PFSK-1 (cell line): ENCODE data around the gene AP4B1.

Experiments used
- FOXP2 ChIP-seq: optimal IDR thresholded peaks from 2 replicates; pipeline ENCODE3; 2011; ENCODE audit warnings: borderline replicate concordance, control low read depth, inconsistent platforms; ENCODE audit not compliant: insufficient read depth; ENCODE audit errors: extremely low read length, extremely low read depth
- POLR2AphosphoS5 ChIP-seq: IDR thresholded peaks from 2 replicates; pipeline ENCODE4 v1.6.1; 2012; ENCODE audit warnings: low read depth, mild to moderate bottlenecking, control low read depth, low read length, moderate library complexity
- REST ChIP-seq, 2 experiments: IDR thresholded peaks; 2 replicates each; pipeline versions ENCODE4 v1.6.1 to v1.8.0; 2011 to 2012; ENCODE audit warnings: low read depth in 2 of 2, low read length in 2 of 2, control low read depth in 1 of 2, inconsistent platforms in 1 of 2, mild to moderate bottlenecking in 1 of 2, moderate library complexity in 1 of 2; ENCODE audit not compliant: insufficient read depth in 1 of 2
- SIN3A ChIP-seq: IDR thresholded peaks from 2 replicates; pipeline ENCODE4 v1.6.1; 2012; ENCODE audit warnings: mild to moderate bottlenecking, low read length, moderate library complexity, borderline replicate concordance; ENCODE audit not compliant: insufficient read depth
- TAF1 ChIP-seq: IDR thresholded peaks from 2 replicates; pipeline ENCODE4 v1.6.1; 2012; ENCODE audit warnings: low read length, control low read depth, borderline replicate concordance; ENCODE audit not compliant: insufficient read depth

Gene AP4B1

GRCh38 chr1:113943028-113943811 is 38.6 kb upstream of the AP4B1 start:
- no peak for TF ChIP-seq FOXP2

- TF ChIP-seq SIN3A (no peak), REST (IDR thresholded peaks at IDR 0.05; ENCODE audit: insufficient read depth in 1 of 2, low read depth in 2 of 2, low read length in 2 of 2) (no peak), POLR2AphosphoS5 (no peak), FOXP2 (no peak), TAF1 (no peak)
Observed at GRCh38 chr1:113942527-113942926, 37.9 kb upstream of the AP4B1 start.

DNA sequence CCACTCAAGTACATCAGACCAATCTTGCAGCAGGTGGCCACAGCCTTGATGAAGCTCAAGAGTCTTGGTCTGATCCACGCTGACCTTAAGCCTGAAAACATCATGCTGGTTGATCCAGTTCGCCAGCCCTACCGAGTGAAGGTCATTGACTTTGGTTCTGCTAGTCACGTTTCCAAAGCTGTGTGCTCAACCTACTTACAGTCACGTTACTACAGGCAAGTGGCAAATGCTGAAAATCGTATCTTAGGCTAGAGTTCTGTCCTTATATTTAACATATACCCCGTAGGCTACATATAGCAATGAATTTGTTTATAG is 36.6 kb upstream of the AP4B1 start:
- TF ChIP-seq POLR2AphosphoS5 (no peak), REST (IDR thresholded peaks at IDR 0.05; ENCODE audit: insufficient read depth in 1 of 2, low read depth in 2 of 2, low read length in 2 of 2) (no peak), SIN3A (no peak), TAF1 (no peak), FOXP2 (no peak)

GRCh38 chr1:113940365-113941244 is 36.0 kb upstream of the AP4B1 start:
- TF ChIP-seq REST (IDR thresholded peaks at IDR 0.05; ENCODE audit: insufficient read depth in 1 of 2, low read depth in 2 of 2, low read length in 2 of 2) (no peak), POLR2AphosphoS5 (no peak), TAF1 (no peak), SIN3A (no peak), FOXP2 (no peak)

DNA sequence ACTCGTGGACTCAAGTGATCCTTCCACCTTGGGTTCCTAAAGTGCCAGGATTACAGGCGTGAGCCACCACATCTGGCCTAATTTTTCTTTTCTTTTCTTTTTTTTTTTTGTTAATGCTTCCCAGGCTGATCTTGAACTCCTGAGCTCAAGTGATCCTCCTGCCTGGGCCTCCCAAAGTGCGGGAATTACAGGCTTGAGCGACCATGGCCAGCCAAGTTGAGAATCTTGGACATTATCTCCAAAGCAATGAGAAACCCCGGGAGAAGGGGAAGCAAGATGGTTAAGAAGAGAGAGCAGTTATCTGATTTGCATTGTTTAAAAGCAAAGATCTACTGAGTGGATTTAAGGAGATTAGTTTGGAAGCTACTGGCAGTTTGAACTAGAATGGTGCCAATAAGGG is 33.6 kb upstream of the AP4B1 start:
- TF ChIP-seq SIN3A = no peak
- no peak for TF ChIP-seq FOXP2
- no peak for TF ChIP-seq TAF1
- no peak for TF ChIP-seq REST (IDR thresholded peaks at IDR 0.05; ENCODE audit: insufficient read depth in 1 of 2, low read depth in 2 of 2, low read length in 2 of 2)
- TF ChIP-seq POLR2AphosphoS5 = no peak
